ENCODE measurements around the gene TMEM187. TPM values are rescaled to one million over a fixed set of nuclear protein-coding genes. Genes with fewer than 3 reads are reported as not detected.

TMEM187 gene
- total and polyA plus RNA-seq, 2 donors (not counting 3 experiments of a cell fraction or from before 2014, with no cell fraction given), result 2.6 to 15.7 TPM

DNA sequence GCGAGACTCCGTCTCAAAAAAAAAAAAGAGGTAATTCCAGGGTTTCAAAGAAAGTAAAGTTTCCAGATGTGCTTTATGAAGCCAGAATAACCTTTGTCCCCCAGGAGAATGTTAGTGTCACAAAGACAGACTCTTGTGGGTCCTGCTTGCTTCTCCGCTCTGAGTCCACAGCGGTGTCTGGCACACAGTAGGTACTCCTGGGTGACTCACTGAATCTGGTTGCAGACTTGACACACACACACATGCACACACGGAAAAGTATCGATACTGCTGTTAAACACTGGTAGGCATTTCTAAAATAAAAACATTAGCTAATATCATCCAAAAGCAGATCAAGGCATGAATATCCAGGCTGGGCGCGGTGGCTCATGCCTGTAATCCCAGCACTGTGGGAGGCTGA lies 22.9 kb downstream of the TMEM187 start:
- dilution Hi-C loops (cut with MboI; ENCODE audit: extremely low pct_ligation_motif_present, low sequenced_read_pairs), result no loop called here
- Histone ChIP-seq H4K20me1 (replicated peaks; ENCODE audit: control insufficient read depth, extremely low read depth, insufficient read depth, low read length) (no peaks in the 10 kb centered on the region), H3K4me2 (ENCODE audit: insufficient read depth, low read length) (no peak overlapping the region), H3K4me1 (ENCODE audit: control insufficient read depth, extremely low read depth, insufficient read depth, low read length) (no peaks in the 10 kb centered on the region), H3K9me3 (replicated peaks; ENCODE audit: control insufficient read depth, insufficient read depth, low read length) (no peaks in the 10 kb centered on the region), H3K27ac (ENCODE audit: insufficient read depth, low read depth, low read length) (no peak overlapping the region), H3K9ac (replicated peaks; ENCODE audit: extremely low read depth, insufficient read depth, low read length) (no peak overlapping the region), H3K79me2 (ENCODE audit: control insufficient read depth, insufficient read depth, low read length) (no peaks in the 10 kb centered on the region), H3K4me3 (replicated peaks in 1 of 3; ENCODE audit: insufficient read depth in 1 of 3, low read depth in 1 of 3, low read length in 3 of 3) (no peak overlapping the region), H2AFZ (ENCODE audit: low read depth, low read length) (no peak overlapping the region), H3K36me3 (ENCODE audit: control insufficient read depth in 2 of 2, extremely low read depth in 1 of 2, insufficient read depth in 2 of 2, low read length in 2 of 2) (no peaks in the 10 kb centered on the region), H3K9me1 (replicated peaks; ENCODE audit: control insufficient read depth, extremely low read depth, insufficient read depth, low read length) (no peaks in the 10 kb centered on the region), H3K27me3 (ENCODE audit: control insufficient read depth in 2 of 2, insufficient read depth in 2 of 2, low read length in 2 of 2) (no peaks in the 10 kb centered on the region)
- TF ChIP-seq POLR2A (IDR thresholded peaks at IDR 0.05; ENCODE audit: low read depth, low read length) (no peak), MYC (IDR thresholded peaks at IDR 0.05; ENCODE audit: low read depth, low read length) (no peak), POLR2AphosphoS5 (IDR thresholded peaks at IDR 0.05; ENCODE audit: insufficient read depth, low read depth, low read length) (no peak), FOS (IDR thresholded peaks at IDR 0.05; ENCODE audit: borderline replicate concordance, insufficient read depth, low read length) (no peak), EZH2 (IDR thresholded peaks at IDR 0.05; ENCODE audit: borderline replicate concordance, low read depth, low read length, severe bottlenecking) (no peak), JUN (IDR thresholded peaks at IDR 0.05; ENCODE audit: borderline replicate concordance, insufficient read depth, insufficient read length, low read depth) (no peak), CTCF (IDR thresholded peaks at IDR 0.05; ENCODE audit: extremely low read depth in 1 of 2, insufficient read depth in 1 of 2, low read depth in 1 of 2, low read length in 2 of 2) (no peak), GATA2 (IDR thresholded peaks at IDR 0.05; ENCODE audit: insufficient read depth, insufficient read length, low read depth, low read length) (no peak)
- TF ChIP-seq, protein P1, sequence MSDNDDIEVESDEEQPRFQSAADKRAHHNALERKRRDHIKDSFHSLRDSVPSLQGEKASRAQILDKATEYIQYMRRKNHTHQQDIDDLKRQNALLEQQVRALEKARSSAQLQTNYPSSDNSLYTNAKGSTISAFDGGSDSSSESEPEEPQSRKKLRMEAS (IDR thresholded peaks at IDR 0.05; ENCODE audit: insufficient read depth, insufficient read length), result no peak
- FAIRE-seq (no peak), DNase-seq (ENCODE audit: low read depth, low spot score) (no peak)
- intact Hi-C loops (cut with micrococcal nuclease), result no loop called here
- CTCF ChIA-PET, result no interaction called here
- BruUV-seq (replicated peaks), result no TSS peak
- POLR2A ChIA-PET, result no interaction called here

Measured in endothelial cell of umbilical vein (primary cell).